ENCODE measurements around the gene SYNM.

- TF ChIP-seq CTCF (conservative IDR thresholded peaks at IDR 0.05; ENCODE audit: low read depth, low read length) (no peak), EZH2 (IDR thresholded peaks at IDR 0.05; ENCODE audit: borderline replicate concordance, low read depth, low read length, poor library complexity, severe bottlenecking) (no peak)
These were observed 30.4 kb upstream of the SYNM start for GRCh38 chr15:99074446-99074845.

Measured in A673 (cell line).